GM21360 (cell line): ENCODE measurements around the gene POLR3H.
"Not testable (repeated sequence)": the region's sequence is repeated elsewhere in the genome, so short reads cannot be mapped to it uniquely, and the experiment has no call there.

Experiments
- ATAC-seq: cut with Tn5 transposase; IDR thresholded peaks from one replicate; pipeline ENCODE4 v1.9.1; 2021; ENCODE audit warnings: mild to moderate bottlenecking, moderate library complexity; ENCODE audit not compliant: unreplicated experiment

POLR3H gene

GRCh38 chr22:41565403-41566054 is 21.3 kb upstream of the POLR3H start:
- ATAC-seq = no peak

- ATAC-seq = no peak
Measured at GRCh38 chr22:41564563-41564962, 20.3 kb upstream of the POLR3H start.

GRCh38 chr22:41563051-41563711 is 18.9 kb upstream of the POLR3H start:
- ATAC-seq = no peak

- no peak for ATAC-seq
Measured at GRCh38 chr22:41562461-41562860, 18.2 kb upstream of the POLR3H start.

GRCh38 chr22:41561788-41562187 is 17.5 kb upstream of the POLR3H start:
- ATAC-seq = no peak

GRCh38 chr22:41561335-41561734 is 17.1 kb upstream of the POLR3H start:
- ATAC-seq = no peak

GRCh38 chr22:41560095-41560471 is 15.8 kb upstream of the POLR3H start:
- no peak for ATAC-seq

- not testable (repeated sequence) for ATAC-seq
Measured at GRCh38 chr22:41558241-41558630, 14.0 kb upstream of the POLR3H start.

- no peak for ATAC-seq
Measured at GRCh38 chr22:41557401-41558240, 13.4 kb upstream of the POLR3H start.

- no peak for ATAC-seq
Measured at GRCh38 chr22:41556561-41556960, 12.3 kb upstream of the POLR3H start.

GRCh38 chr22:41555325-41555982 is 11.2 kb upstream of the POLR3H start:
- ATAC-seq = no peak

GRCh38 chr22:41551877-41552582 is 7.8 kb upstream of the POLR3H start:
- no peak for ATAC-seq

GRCh38 chr22:41550952-41551491 is 6.8 kb upstream of the POLR3H start:
- ATAC-seq = no peak

GRCh38 chr22:41548830-41549211 is 4.6 kb upstream of the POLR3H start:
- ATAC-seq = no peak

GRCh38 chr22:41544671-41545476 is 604 bp upstream of the POLR3H start:
- ATAC-seq = no peak

- no peak for ATAC-seq
Measured at GRCh38 chr22:41542224-41542623, 2.0 kb downstream of the POLR3H start.

- no peak for ATAC-seq
Measured at GRCh38 chr22:41541484-41541883, 2.8 kb downstream of the POLR3H start.

- no peak for ATAC-seq
Measured at GRCh38 chr22:41540365-41540764, 3.9 kb downstream of the POLR3H start.

GRCh38 chr22:41540006-41540315 is 4.3 kb downstream of the POLR3H start:
- ATAC-seq = no peak
